Measurements from ENCODE around the gene PREX1. TPM values are rescaled to one million over a fixed set of nuclear protein-coding genes. Genes with fewer than 3 reads are reported as not detected.

The PREX1 gene
- total and polyA plus RNA-seq, 2 donors: 12.6 to 18.1 TPM

GRCh38 chr20:48807051-48807450 is 20.7 kb downstream of the PREX1 start:
- no peak for DNase-seq (ENCODE audit: extremely low spot score)
- no peak overlapping the region for H3K4me3 ChIP-seq (ENCODE audit: low read depth, low read length)
- no peaks in the 10 kb centered on the region for H3K36me3 ChIP-seq (ENCODE audit: insufficient read depth)
- 97% methylated on average over 1 of the region's 1 CpG for WGBS
- H3K27ac ChIP-seq (ENCODE audit: low read depth): no peak overlapping the region
- no peaks in the 10 kb centered on the region for H3K4me1 ChIP-seq (ENCODE audit: insufficient read depth)

- Histone ChIP-seq H3K36me3 (ENCODE audit: insufficient read depth) (no peaks in the 10 kb centered on the region), H3K4me3 (ENCODE audit: low read depth, low read length) (no peak overlapping the region), H3K4me1 (ENCODE audit: insufficient read depth) (no peaks in the 10 kb centered on the region), H3K27ac (ENCODE audit: low read depth) (no peak overlapping the region)
- no peak for DNase-seq (ENCODE audit: extremely low spot score)
- WGBS: 89% methylated on average over 5 of the region's 5 CpGs
These were observed 22.1 kb downstream of the PREX1 start for GRCh38 chr20:48805716-48806115.

DNA sequence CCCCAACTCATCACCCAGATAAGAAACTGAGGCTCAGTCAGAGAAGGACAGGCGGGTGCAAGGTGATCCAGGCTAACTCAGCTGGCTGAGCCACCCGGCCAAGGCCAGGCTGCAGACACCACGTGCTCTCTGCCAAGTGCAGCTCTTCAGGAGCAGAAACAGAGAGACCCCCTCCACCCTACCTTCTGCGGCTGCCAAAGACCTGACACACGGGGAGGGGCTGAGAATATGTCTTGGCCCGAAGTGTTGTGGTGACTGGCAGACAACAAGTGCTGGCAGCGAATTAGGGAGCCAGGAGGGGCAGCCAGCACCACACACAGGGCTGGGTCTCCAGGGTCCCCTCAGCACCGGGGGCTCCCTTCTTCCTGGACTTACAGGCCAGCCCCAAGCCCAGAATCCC is 22.5 kb downstream of the PREX1 start:
- H3K36me3 ChIP-seq (ENCODE audit: insufficient read depth): no peaks in the 10 kb centered on the region
- no peak for DNase-seq (ENCODE audit: extremely low spot score)
- WGBS: 62% methylated on average over 8 of the region's 8 CpGs
- H3K27ac ChIP-seq (ENCODE audit: low read depth): no peak overlapping the region
- no peak overlapping the region for H3K4me3 ChIP-seq (ENCODE audit: low read depth, low read length)
- H3K4me1 ChIP-seq (ENCODE audit: insufficient read depth): no peaks in the 10 kb centered on the region

DNA sequence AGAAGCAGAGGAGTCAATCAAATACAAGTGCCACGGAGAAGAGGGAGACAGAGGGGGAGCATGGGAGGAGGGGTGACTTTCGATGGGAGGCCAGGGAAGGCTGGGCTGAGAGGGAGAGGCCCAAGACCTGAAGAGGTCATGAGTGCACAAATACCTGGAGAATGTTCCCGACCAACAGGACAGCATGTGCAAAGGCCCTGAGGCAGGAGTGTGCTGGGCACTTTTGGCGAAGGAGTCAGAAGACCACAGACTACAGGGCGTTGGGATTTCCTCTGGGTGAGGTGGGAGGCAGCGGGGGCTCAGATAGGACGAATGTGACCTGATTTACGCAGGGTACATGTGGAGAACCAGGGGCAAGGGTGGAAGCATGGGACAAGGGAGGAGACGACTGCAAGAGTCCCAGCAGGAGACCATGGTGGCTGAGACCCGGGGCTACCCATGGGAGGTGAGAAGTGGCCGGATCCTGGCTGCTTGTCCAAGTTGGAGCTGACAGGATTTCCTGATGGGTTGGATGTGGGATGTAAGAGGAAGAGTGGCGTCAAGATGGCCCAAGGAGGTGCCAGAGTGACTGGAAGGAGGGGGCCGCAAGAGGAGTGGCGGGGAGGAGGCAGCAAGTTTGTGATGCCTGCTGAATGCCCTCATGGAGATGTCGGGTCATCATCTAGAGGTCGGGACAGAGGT is 23.4 kb downstream of the PREX1 start:
- no peak for DNase-seq (ENCODE audit: extremely low spot score)
- WGBS: 91% methylated on average over 16 of the region's 16 CpGs
- no peak overlapping the region for H3K4me3 ChIP-seq (ENCODE audit: low read depth, low read length)
- H3K36me3 ChIP-seq (ENCODE audit: insufficient read depth): no peaks in the 10 kb centered on the region
- H3K4me1 ChIP-seq (ENCODE audit: insufficient read depth): no peaks in the 10 kb centered on the region
- H3K27ac ChIP-seq (ENCODE audit: low read depth): no peak overlapping the region

GRCh38 chr20:48803176-48804053 is 24.4 kb downstream of the PREX1 start:
- no peak for DNase-seq (ENCODE audit: extremely low spot score)
- H3K36me3 ChIP-seq (ENCODE audit: insufficient read depth): no peaks in the 10 kb centered on the region
- 91% methylated on average over 10 of the region's 10 CpGs for WGBS
- no peaks in the 10 kb centered on the region for H3K4me1 ChIP-seq (ENCODE audit: insufficient read depth)
- H3K27ac ChIP-seq (ENCODE audit: low read depth): no peak overlapping the region
- no peak overlapping the region for H3K4me3 ChIP-seq (ENCODE audit: low read depth, low read length)

DNA sequence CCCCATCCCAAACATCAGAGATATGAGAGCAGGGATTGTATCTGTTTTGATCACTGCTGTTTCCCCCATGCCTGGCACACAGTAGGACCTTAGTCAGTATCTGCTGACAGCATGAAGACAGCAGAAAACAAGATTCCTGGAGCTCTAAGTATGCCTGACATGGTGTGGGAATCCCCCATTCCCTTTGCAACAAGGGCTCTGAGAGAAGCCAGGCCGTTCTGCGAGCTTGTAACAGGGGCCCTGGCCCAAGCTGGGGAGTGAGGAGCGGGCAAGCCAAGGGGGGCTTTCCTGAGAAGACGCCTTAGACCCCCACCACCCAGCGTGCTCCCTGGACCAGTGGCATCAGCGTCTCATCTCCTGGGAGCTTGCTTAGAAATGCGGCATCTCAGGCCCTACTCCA is 25.2 kb downstream of the PREX1 start:
- no peak for DNase-seq (ENCODE audit: extremely low spot score)
- Histone ChIP-seq H3K4me3 (ENCODE audit: low read depth, low read length) (no peak overlapping the region), H3K36me3 (ENCODE audit: insufficient read depth) (no peaks in the 10 kb centered on the region), H3K4me1 (ENCODE audit: insufficient read depth) (no peaks in the 10 kb centered on the region), H3K27ac (ENCODE audit: low read depth) (no peak overlapping the region)
- WGBS: 92% methylated on average over 7 of the region's 7 CpGs

- H3K27ac ChIP-seq (ENCODE audit: low read depth): no peak overlapping the region
- no peak for DNase-seq (ENCODE audit: extremely low spot score)
- H3K4me3 ChIP-seq (ENCODE audit: low read depth, low read length): no peak overlapping the region
- WGBS: 66% methylated on average over 2 of the region's 2 CpGs
- H3K4me1 ChIP-seq (ENCODE audit: insufficient read depth): no peaks in the 10 kb centered on the region
- H3K36me3 ChIP-seq (ENCODE audit: insufficient read depth): no peaks in the 10 kb centered on the region
These were observed 25.6 kb downstream of the PREX1 start for GRCh38 chr20:48802216-48802615.

- Histone ChIP-seq H3K4me3 (ENCODE audit: low read depth, low read length) (no peak overlapping the region), H3K4me1 (ENCODE audit: insufficient read depth) (no peaks in the 10 kb centered on the region), H3K27ac (ENCODE audit: low read depth) (no peak overlapping the region), H3K36me3 (ENCODE audit: insufficient read depth) (no peaks in the 10 kb centered on the region)
- WGBS: 96% methylated on average over 10 of the region's 10 CpGs
- no peak for DNase-seq (ENCODE audit: extremely low spot score)
These were observed 26.6 kb downstream of the PREX1 start for GRCh38 chr20:48801197-48801596.

DNA sequence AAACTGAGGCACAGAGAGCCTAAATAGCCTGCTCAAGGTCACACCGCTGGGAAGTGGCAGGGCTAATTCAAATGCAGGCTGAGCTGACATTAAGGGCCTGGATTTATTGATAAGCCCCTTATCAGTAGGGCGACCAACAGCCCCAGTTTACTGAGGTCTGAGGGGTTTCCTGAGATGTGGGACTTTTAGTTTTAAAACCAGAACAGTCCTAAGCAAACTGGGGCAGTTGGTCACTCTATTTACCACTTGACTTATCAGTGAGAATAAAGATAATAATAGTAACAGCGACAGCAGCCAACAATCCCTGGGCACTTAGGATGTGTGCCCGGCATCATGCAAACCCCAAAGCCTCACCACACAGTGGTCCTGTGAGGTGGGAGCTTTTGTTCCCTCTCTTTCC is 27.6 kb downstream of the PREX1 start:
- no peak overlapping the region for H3K4me3 ChIP-seq (ENCODE audit: low read depth, low read length)
- WGBS: 73% methylated on average over 4 of the region's 4 CpGs
- no peak overlapping the region for H3K27ac ChIP-seq (ENCODE audit: low read depth)
- H3K4me1 ChIP-seq (ENCODE audit: insufficient read depth): no peaks in the 10 kb centered on the region
- no peak for DNase-seq (ENCODE audit: extremely low spot score)
- H3K36me3 ChIP-seq (ENCODE audit: insufficient read depth): no peaks in the 10 kb centered on the region

- whole genome bisulfite sequencing: 73% methylated on average over 12 of the region's 12 CpGs
- Histone ChIP-seq H3K4me3 (ENCODE audit: low read depth, low read length) (no peak overlapping the region), H3K36me3 (ENCODE audit: insufficient read depth) (no peaks in the 10 kb centered on the region), H3K4me1 (ENCODE audit: insufficient read depth) (no peaks in the 10 kb centered on the region), H3K27ac (ENCODE audit: low read depth) (no peak overlapping the region)
- no peak for DNase-seq (ENCODE audit: extremely low spot score)
These were observed 28.3 kb downstream of the PREX1 start for GRCh38 chr20:48799328-48800105.

DNA sequence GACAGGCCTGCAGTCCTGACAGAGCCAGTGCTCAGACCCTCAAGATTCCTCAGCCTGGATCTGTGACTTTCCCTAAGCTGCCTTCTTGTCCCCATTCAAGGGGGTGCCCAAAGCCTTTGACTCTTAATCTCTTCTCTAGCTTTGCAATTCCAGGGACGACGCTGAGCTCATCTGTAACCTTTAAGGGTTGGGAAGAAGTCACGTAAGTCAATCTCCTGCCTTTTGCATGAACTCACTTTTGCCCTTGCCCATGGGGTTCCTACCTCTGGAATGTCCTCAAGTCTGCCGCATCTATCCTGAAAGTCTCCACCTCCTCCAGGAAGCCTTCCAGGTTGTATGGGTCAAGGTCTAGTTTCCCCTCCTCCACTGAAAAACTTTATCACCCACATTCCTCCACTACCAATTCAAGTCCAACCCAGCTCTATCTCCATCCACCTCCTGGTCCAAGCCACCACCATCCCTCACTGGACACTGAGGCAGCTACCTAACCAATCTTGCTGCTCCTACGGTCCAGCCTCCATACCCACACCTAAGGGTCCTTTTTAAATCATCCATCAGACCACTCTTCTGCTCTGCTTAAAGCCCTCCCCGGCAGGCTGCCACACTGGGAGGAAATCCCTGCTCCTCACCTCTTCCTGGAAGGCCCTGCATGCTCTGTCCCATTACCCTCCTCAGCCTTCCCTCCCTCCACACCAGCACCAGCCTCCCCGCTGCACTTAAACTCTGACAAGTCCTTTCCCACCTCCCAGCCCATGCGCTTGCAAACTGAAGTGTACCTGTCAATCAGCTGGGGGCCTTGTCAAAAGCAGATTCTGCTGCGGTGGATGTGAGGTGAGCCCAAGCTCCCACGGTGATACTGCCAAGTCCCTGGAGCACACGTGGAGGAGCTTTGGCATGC is 29.7 kb downstream of the PREX1 start:
- WGBS: 79% methylated on average over 11 of the region's 11 CpGs
- DNase-seq (ENCODE audit: extremely low spot score): no peak

DNA sequence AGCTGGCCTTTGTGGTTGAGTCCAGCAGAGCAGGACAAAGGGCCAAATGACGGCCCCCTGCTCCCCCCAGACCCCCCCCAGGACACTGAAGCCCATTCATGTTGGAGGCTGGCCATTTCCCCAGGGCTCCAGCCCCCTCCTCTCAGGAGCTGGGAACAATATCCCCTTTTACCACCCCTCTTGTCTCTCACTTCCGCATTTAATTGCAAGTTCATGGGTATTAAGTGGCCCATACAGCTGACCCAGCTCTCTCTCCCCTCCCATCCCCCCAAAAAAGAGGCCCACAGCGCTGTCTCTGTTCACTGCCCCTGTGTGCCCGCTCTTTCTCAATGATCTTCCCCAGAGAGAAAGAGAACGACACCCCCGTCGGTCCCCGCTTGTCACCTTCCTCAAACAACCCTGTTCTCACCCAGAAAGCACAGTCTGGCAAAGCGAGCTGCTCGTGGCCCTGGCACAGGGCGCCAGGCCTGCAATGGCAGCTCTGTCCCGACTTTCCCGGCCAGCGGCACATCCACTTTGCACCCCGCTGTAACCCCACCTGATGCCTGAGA is 30.4 kb downstream of the PREX1 start:
- H3K4me3 ChIP-seq (ENCODE audit: low read depth, low read length): no peak overlapping the region
- H3K4me1 ChIP-seq (ENCODE audit: insufficient read depth): no peaks in the 10 kb centered on the region
- WGBS: 71% methylated on average over 15 of the region's 15 CpGs
- H3K36me3 ChIP-seq (ENCODE audit: insufficient read depth): no peaks in the 10 kb centered on the region
- no peak for DNase-seq (ENCODE audit: extremely low spot score)
- H3K27ac ChIP-seq (ENCODE audit: low read depth): no peak overlapping the region

More for the DNA sequence above, 29.7 kb downstream of the PREX1 start:
- H3K27ac ChIP-seq (ENCODE audit: low read depth): no peak overlapping the region
- no peaks in the 10 kb centered on the region for H3K36me3 ChIP-seq (ENCODE audit: insufficient read depth)
- no peak overlapping the region for H3K4me3 ChIP-seq (ENCODE audit: low read depth, low read length)
- H3K4me1 ChIP-seq (ENCODE audit: insufficient read depth): no peaks in the 10 kb centered on the region

DNA sequence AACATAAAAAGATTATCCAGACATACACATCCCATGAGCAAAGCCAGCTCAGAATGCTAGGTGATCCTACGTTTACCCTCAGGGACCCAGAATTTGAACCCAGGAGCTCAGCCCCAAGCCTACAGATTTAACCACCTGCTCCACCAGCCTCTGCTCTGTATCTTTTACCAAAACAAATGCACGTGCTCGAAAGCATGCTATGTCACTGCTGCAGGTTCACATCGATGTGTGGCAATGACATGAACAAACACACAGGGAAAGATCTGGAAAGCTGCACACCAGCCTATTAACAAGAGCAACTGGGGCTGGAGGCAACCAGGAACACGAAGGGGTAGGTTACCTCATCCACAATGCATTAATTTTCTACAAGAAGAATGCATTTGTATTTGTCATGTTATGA is 32.1 kb downstream of the PREX1 start:
- no peak for DNase-seq (ENCODE audit: extremely low spot score)
- 65% methylated on average over 5 of the region's 5 CpGs for WGBS
- Histone ChIP-seq H3K36me3 (ENCODE audit: insufficient read depth) (no peaks in the 10 kb centered on the region), H3K27ac (ENCODE audit: low read depth) (no peak overlapping the region), H3K4me3 (ENCODE audit: low read depth, low read length) (no peak overlapping the region), H3K4me1 (ENCODE audit: insufficient read depth) (no peaks in the 10 kb centered on the region)
